Measurements from ENCODE around the gene MS4A14.
"Not testable (repeated sequence)": the region's sequence is repeated elsewhere in the genome, so short reads cannot be mapped to it uniquely, and the experiment has no call there.

Gene MS4A14

GRCh38 chr11:60378354-60378753 is 17.9 kb upstream of the MS4A14 start, which contains the start of gene MS4A7:
Gene MS4A7, plus strand, starts transcription at chr11:60378532. Its CDS starts 4,610 bp downstream, at chr11:60383142.
- in situ Hi-C loops (cut with MboI; ENCODE audit: low sequenced_read_pairs): no loop called here

DNA sequence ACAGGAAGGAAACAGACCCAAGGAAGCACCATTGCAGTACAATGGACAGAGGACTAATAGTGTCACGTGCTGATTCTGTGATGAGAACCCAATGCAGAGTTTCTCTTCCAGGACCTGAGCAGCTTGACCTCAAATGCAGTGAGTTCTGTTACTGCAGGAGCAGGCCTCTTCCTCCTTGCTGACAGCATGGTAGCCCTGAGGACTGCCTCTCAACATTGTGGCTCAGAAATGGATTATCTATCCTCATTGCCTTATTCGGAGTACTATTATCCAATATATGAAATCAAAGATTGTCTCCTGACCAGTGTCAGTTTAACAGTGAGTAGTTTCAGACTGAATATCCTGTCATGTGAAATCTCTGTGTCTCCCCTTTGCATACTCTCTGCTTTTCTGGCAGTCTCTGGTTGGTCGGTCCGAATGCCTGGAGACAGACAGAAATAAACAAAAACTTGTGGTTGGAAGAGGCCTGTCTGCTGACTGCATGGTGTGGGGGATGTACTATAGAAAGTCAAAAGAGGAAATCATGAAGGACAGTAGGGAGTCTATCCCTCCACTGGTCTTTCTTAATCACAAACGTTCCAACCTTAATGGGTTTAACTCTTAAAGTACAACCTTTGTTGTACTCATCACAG is 6.9 kb upstream of the MS4A14 start:
- in situ Hi-C loops (cut with MboI; ENCODE audit: low sequenced_read_pairs): no loop called here

GRCh38 chr11:60390419-60390818 is 5.8 kb upstream of the MS4A14 start:
- in situ Hi-C loops (cut with MboI; ENCODE audit: low sequenced_read_pairs): no loop called here

GRCh38 chr11:60392361-60392760 is 3.9 kb upstream of the MS4A14 start:
- in situ Hi-C loops (cut with MboI; ENCODE audit: low sequenced_read_pairs): no loop called here

DNA sequence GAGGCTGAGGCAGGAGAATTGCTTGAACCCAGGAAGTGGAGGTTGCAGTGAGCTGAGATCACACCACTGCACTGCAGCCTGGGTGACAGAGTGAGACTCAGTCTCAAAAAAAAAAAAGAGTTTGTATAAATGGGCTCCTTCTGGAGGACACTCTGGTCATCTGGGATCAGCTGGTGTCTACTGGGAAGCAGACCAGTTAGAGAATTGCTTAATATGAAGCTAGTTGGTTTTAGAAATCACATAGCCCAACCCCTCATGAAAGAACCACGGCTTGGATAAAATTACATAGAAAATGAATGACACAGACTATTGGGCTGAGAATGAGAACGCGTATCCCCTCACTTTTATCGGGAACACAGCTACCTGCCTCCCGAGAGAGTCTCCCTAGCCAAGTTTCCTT is 3.2 kb upstream of the MS4A14 start:
- in situ Hi-C loops (cut with MboI; ENCODE audit: low sequenced_read_pairs): no loop called here

DNA sequence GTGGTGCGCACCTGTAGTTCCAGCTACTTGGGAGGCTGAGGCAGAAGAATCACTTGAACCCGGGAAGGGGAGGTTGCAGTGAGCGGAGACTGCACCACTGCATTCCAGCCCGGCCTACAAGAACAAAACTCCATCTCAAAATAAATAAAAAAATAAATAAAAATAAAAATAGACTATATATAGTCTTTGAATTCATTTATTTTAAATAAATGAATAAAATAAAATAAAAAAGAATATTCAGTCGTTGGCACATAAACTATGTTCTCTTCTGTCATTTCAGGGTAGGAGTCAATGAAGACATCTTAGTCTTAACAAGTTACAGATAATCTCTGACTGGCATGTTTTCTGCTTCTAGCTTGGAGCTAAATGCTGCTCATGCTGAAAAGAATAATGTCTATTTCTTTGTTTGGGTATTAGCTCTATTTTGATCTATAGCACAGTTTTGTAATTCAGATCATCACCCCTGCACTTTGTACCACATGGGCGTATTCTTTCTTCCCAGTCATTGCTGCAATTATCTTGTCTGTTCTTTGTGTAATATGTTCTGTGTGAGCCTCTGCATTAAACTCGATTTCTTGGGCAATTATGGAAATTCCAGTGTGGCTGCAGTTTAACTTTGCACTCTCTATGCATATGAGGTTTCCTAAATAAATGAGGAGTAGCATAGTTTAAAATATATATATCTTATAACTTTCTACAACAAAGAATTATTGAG is 1.4 kb upstream of the MS4A14 start:
- in situ Hi-C loops (cut with MboI; ENCODE audit: low sequenced_read_pairs): no loop called here

DNA sequence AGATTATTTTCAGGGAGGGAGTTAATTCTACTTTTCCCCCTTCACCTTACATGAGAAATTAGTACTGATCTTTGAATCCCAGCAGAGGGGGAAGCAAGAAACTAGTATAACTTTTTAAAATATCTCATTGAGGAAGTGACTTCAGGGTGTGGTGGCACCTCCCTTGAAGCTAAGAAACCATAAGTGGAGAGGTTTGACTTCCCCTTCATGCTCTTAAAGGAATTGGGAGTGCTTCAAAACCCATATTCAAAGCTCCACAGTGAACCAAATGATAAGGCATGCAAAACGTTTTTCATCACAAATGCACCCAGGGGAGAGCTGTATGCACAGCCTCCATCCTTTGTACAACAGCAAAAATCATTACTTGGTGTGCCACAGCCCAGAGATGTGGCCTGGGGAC is 540 bp downstream of the MS4A14 start:
- in situ Hi-C loops (cut with MboI; ENCODE audit: low sequenced_read_pairs): no loop called here

- in situ Hi-C loops (cut with MboI; ENCODE audit: low sequenced_read_pairs): no loop called here
These were observed 23.8 kb downstream of the MS4A14 start for GRCh38 chr11:60420015-60420414.

DNA sequence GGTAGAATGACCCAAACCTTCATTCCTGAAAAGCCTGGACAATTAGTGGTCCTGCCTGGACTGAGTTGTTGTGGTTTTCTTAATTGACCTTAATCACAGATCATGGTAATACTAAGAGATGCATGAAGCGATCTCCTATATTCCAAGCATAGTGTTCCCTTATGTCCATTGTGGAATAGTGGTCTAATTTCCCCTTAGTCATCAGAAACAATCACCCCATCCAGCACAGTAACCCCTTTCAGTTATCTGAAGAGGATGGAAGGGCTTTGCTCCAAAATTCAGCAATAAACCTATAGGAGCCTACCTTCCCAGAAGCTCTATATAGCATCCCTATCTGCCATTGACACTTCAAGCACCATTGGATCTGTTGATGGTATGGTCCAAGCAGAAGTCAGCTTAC is 26.4 kb downstream of the MS4A14 start:
- in situ Hi-C loops (cut with MboI; ENCODE audit: low sequenced_read_pairs): no loop called here

DNA sequence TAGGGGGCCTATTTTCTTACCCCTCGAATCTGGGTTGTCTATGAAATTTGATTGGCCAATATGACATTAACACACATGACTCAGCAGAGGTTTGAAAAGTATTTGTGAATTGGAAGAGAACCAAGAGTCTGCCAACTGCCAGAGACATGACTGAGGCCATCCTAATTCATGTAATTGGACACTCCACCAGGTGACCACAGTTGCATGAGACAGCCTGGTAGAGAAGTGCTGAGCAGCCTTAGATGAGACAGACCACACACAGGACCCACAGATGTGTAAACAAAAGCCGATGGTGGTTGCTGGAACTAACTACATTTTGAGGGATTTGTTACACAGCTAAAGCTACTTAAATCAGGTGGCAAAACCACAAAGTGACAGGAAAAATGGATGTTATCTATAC is 32.3 kb downstream of the MS4A14 start:
- in situ Hi-C loops (cut with MboI; ENCODE audit: low sequenced_read_pairs): no loop called here

- in situ Hi-C loops (cut with MboI; ENCODE audit: low sequenced_read_pairs): no loop called here
These were observed 33.0 kb downstream of the MS4A14 start, which contains the start of gene MS4A5 for GRCh38 chr11:60429272-60429671. Gene MS4A5, plus strand, starts transcription at chr11:60429572. Its CDS starts 103 bp downstream, at chr11:60429675.

- in situ Hi-C loops (cut with MboI; ENCODE audit: low sequenced_read_pairs): no loop called here
These were observed 35.0 kb downstream of the MS4A14 start for GRCh38 chr11:60431251-60431650.

DNA sequence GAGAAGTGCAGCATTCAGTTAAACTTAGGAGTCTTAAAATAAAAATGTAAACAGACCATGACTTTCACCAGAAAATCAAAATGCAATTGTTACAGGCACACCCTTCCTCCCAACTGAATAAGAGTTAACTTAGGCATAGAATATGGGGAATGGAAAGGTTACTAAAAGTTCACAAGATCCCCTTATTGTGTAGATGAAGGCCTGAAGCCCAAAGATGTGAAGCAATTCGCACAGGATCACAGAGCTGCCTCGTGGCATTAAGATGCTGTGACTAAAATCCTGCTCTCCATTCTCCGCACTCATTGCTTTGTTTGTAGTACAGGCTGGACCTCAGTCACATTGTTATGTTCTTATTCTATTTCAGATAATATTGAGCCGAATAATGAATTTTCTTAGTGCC is 37.1 kb downstream of the MS4A14 start:
- in situ Hi-C loops (cut with MboI; ENCODE audit: low sequenced_read_pairs): no loop called here

DNA sequence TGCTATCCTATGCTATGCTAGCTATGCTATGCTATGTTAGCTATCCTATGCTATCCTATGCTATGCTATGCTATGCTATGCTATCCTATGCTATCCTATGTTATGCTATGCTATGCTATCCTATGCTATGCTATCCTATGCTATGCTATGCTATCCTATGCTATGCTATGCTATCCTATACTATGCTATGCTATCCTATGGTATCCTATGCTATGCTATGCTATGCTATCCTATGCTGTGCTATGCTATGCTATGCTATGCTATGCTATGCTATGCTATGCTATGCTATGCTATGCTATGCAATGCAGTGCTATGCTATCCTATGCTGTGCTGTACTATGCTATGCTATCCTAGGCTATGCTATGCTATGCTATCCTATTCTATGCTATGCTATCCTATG is 50.8 kb downstream of the MS4A14 start:
- in situ Hi-C loops (cut with MboI; ENCODE audit: low sequenced_read_pairs): no loop called here

- in situ Hi-C loops (cut with MboI; ENCODE audit: low sequenced_read_pairs): no loop called here
These were observed 51.6 kb downstream of the MS4A14 start for GRCh38 chr11:60447846-60448245.

DNA sequence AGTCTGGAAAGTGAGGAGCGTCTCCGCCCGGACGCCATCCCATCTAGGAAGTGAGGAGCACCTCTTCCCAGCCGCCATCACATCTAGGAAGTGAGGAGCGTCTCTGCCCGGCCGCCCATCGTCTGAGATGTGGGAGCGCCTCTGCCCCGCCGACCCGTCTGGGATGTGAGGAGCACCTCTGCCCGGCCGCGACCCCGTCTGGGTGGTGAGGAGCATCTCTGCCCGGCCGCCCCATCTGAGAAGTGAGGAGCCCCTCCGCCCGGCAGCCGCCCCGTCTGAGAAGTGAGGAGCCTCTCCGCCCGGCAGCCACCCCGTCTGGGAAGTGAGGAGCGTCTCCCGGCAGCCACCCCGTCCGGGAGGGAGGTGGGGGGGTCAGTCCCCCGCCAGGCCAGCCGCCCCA is 54.9 kb downstream of the MS4A14 start:
- in situ Hi-C loops (cut with MboI; ENCODE audit: low sequenced_read_pairs): not testable (repeated sequence)

GRCh38 chr11:60454212-60454611 is 58.0 kb downstream of the MS4A14 start:
- in situ Hi-C loops (cut with MboI; ENCODE audit: low sequenced_read_pairs): no loop called here

DNA sequence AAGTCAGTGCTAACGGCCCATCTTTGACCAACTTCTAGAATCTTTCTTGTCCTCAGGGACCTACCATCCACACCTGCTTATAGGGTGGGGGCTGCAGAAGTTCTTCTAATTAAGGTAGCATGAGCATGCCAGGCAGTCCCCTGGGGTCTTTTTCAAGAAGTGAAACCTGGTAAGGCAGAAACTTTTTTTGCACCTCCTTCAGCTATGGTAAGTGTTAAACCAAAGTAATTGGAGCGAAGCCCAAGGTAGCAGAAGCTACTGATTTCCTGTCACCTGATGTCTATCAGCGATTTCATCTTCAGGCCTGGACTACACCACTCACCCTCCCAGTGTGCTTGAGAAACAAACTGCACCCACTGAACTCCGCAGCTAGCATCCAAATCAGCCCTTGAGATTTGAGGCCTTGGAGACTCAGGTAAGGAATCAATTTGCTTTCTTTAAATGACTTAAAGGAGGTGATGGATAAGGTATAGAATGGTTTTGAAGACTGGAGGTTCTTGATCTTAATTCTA is 59.3 kb downstream of the MS4A14 start, which contains the start of gene MS4A1:
TSS of gene MS4A1 (plus strand) at position 317 of the 512 bp plus-strand sequence. CDS start 6,528 bp downstream, outside the sequence.
- in situ Hi-C loops (cut with MboI; ENCODE audit: low sequenced_read_pairs): no loop called here

GRCh38 chr11:60457576-60457975 is 61.3 kb downstream of the MS4A14 start:
- in situ Hi-C loops (cut with MboI; ENCODE audit: low sequenced_read_pairs): no loop called here

GRCh38 chr11:60459345-60459744 is 63.1 kb downstream of the MS4A14 start:
- in situ Hi-C loops (cut with MboI; ENCODE audit: low sequenced_read_pairs): no loop called here
